GM20431 (cell line): ENCODE measurements around the gene ATF7IP.
"Not testable (repeated sequence)": the region's sequence is repeated elsewhere in the genome, so short reads cannot be mapped to it uniquely, and the experiment has no call there.

Experiments
- in situ Hi-C: fragments of 300-500 bp; cut with MseI, MboI; formaldehyde crosslinking; loops from one replicate; pipeline ENCODE4 v1.15.0; 2020; ENCODE audit warnings: low sequenced_read_pairs; ENCODE audit not compliant: unreplicated experiment

ATF7IP gene

GRCh38 chr12:14365294-14366208 is at the start of gene ATF7IP:
Gene ATF7IP, plus strand, starts transcription at chr12:14365682. Its CDS starts 58,234 bp downstream, at chr12:14423916.
- in situ Hi-C loops: no loop called here

GRCh38 chr12:14317362-14318146 is 47.9 kb upstream of the ATF7IP start:
- in situ Hi-C loops: no loop called here

GRCh38 chr12:14319704-14320427 is 45.6 kb upstream of the ATF7IP start:
- in situ Hi-C loops: not testable (repeated sequence)

GRCh38 chr12:14322403-14322802 is 43.1 kb upstream of the ATF7IP start:
- in situ Hi-C loops: no loop called here

GRCh38 chr12:14325716-14326343 is 39.7 kb upstream of the ATF7IP start:
- in situ Hi-C loops: no loop called here

GRCh38 chr12:14326699-14327098 is 38.8 kb upstream of the ATF7IP start:
- in situ Hi-C loops: no loop called here

- in situ Hi-C loops: no loop called here
Observed at GRCh38 chr12:14327711-14328110, 37.8 kb upstream of the ATF7IP start.

- in situ Hi-C loops: no loop called here
Observed at GRCh38 chr12:14332482-14332881, 33.0 kb upstream of the ATF7IP start.

- in situ Hi-C loops: no loop called here
Observed at GRCh38 chr12:14340371-14340770, 25.1 kb upstream of the ATF7IP start.

- in situ Hi-C loops: not testable (repeated sequence)
Observed at GRCh38 chr12:14351524-14351923, 14.0 kb upstream of the ATF7IP start.

- in situ Hi-C loops: not testable (repeated sequence)
Observed at GRCh38 chr12:14352066-14352465, 13.4 kb upstream of the ATF7IP start.

GRCh38 chr12:14354665-14355064 is 10.8 kb upstream of the ATF7IP start:
- in situ Hi-C loops: not testable (repeated sequence)

- in situ Hi-C loops: no loop called here
Observed at GRCh38 chr12:14356147-14356546, 9.3 kb upstream of the ATF7IP start.

GRCh38 chr12:14357486-14357885 is 8.0 kb upstream of the ATF7IP start:
- in situ Hi-C loops: no loop called here

- in situ Hi-C loops: no loop called here
Observed at GRCh38 chr12:14362352-14362751, 3.1 kb upstream of the ATF7IP start.

GRCh38 chr12:14364583-14365271 is 755 bp upstream of the ATF7IP start:
- in situ Hi-C loops: no loop called here

GRCh38 chr12:14366209-14367039 is 942 bp downstream of the ATF7IP start:
- in situ Hi-C loops: no loop called here

- in situ Hi-C loops: no loop called here
Observed at GRCh38 chr12:14367040-14367661, 1.7 kb downstream of the ATF7IP start.
